GM12892 (cell line): Measurements from ENCODE around the gene MRPL34.
A peak's percentile ranks its signal among the peaks of the same experiment; 100 is the strongest.
"Not testable (repeated sequence)": the region's sequence is repeated elsewhere in the genome, so short reads cannot be mapped to it uniquely, and the experiment has no call there.

Source experiments
- DNase-seq: peaks from one replicate; pipeline ENCODE4 v3.0.0; 2011; ENCODE audit not compliant: insufficient read length
- FAIRE-seq: peaks from 2 replicates; lab custom pipeline; 2011; peaks lifted over from hg19 to GRCh38; lab: Jason Lieb, UNC
- POLR2A ChIP-seq: IDR thresholded peaks from 2 replicates; pipeline ENCODE4 v1.6.1; 2011; ENCODE audit warnings: low read depth, low read length, control low read depth
- POLR2AphosphoS5 ChIP-seq: IDR thresholded peaks from 2 replicates; pipeline ENCODE4 v1.6.1; 2011; ENCODE audit warnings: low read depth, low read length, control low read depth
- TAF1 ChIP-seq: IDR thresholded peaks from 2 replicates; pipeline ENCODE4 v1.6.1; 2011; ENCODE audit warnings: low read depth, mild to moderate bottlenecking, control low read depth, low read length, borderline replicate concordance

MRPL34 gene

GRCh38 chr19:17266975-17267788 is 38.5 kb upstream of the MRPL34 start, which contains the start of gene BABAM1:
TSS of gene BABAM1 (plus strand) at chr19:17267443. CDS start at chr19:17268807, 1,364 bp downstream.
- TF ChIP-seq POLR2AphosphoS5 (peak; percentile 61), TAF1 (peak; percentile 91), POLR2A (peak; percentile 74)
- peak; percentile 98 for FAIRE-seq
- peak; percentile 93 for DNase-seq

GRCh38 chr19:17268754-17269153 is 36.9 kb upstream of the MRPL34 start:
- TF ChIP-seq POLR2AphosphoS5 = no peak
- TF ChIP-seq TAF1 = no peak
- TF ChIP-seq POLR2A = no peak
- FAIRE-seq = no peak
- no peak for DNase-seq

- FAIRE-seq, DNase-seq: not testable (repeated sequence)
Measured at GRCh38 chr19:17274892-17275291, 30.8 kb upstream of the MRPL34 start.

- no peak for FAIRE-seq
- no peak for DNase-seq
- TF ChIP-seq TAF1 (no peak), POLR2AphosphoS5 (no peak)
Measured at GRCh38 chr19:17275441-17276175, 30.1 kb upstream of the MRPL34 start.

GRCh38 chr19:17279436-17279835 is 26.2 kb upstream of the MRPL34 start:
- no peak for TF ChIP-seq POLR2AphosphoS5
- TF ChIP-seq TAF1 = no peak

GRCh38 chr19:17281391-17282304 is 24.0 kb upstream of the MRPL34 start, which contains the start of gene ANKLE1:
TSS of gene ANKLE1 (plus strand) at chr19:17281901. CDS start at chr19:17281921, 20 bp downstream.
- peak; percentile 94 for FAIRE-seq

More at GRCh38 chr19:17279436-17279835, 26.2 kb upstream of the MRPL34 start:
- DNase-seq = no peak
- no peak for FAIRE-seq

GRCh38 chr19:17282488-17283125 is 23.1 kb upstream of the MRPL34 start:
- TF ChIP-seq POLR2A = peak; percentile 28; the same call in 1 of the 2 replicates
- TF ChIP-seq TAF1 = no peak
- FAIRE-seq (peak; percentile 97), DNase-seq (peak; percentile 93)

More at GRCh38 chr19:17281391-17282304, 24.0 kb upstream of the MRPL34 start, which contains the start of gene ANKLE1:
- peak; percentile 51; the same call in 1 of the 2 replicates for TF ChIP-seq POLR2A
- no peak for TF ChIP-seq TAF1
- DNase-seq = peak; percentile 80

- no peak for FAIRE-seq
- TF ChIP-seq TAF1 (no peak), POLR2AphosphoS5 (no peak), POLR2A (no peak)
- no peak for DNase-seq
Measured at GRCh38 chr19:17283504-17283996, 22.1 kb upstream of the MRPL34 start.

GRCh38 chr19:17285415-17286135 is 20.1 kb upstream of the MRPL34 start:
- FAIRE-seq (no peak), DNase-seq (no peak)
- TF ChIP-seq POLR2AphosphoS5 (no peak), TAF1 (no peak)

GRCh38 chr19:17286263-17286662 is 19.4 kb upstream of the MRPL34 start:
- TF ChIP-seq POLR2AphosphoS5 = no peak
- no peak for TF ChIP-seq POLR2A
- TF ChIP-seq TAF1 = no peak
- FAIRE-seq = no peak
- DNase-seq = no peak
